K562 (cell line): ENCODE results near the gene COL9A2. TPM values are rescaled to one million over a fixed set of nuclear protein-coding genes. Genes with fewer than 3 reads are reported as not detected.

Source experiments
- polyA plus RNA-seq, 8 experiments: library from polyadenylated mRNA; depleted of rRNA in 4 of 8; stranded (reverse) in 5 of 8; unstranded in 3 of 8; fragments of >200 nt; fragmentation: Nextera tagmentation in 2 of 8; fragmentation: Illumina TruSeq in 1 of 8; extraction: Ambion mirVana in 2 of 8; extraction: Trizol in 1 of 8; gene quantifications; 2 replicates each; pipeline versions ENCODE4 v1.2.1 to v1.2.3, GENCODE V29; 2011 to 2014; ENCODE audit warnings: inconsistent platforms in 1 of 8, missing spikeins in 1 of 8
- total RNA-seq, 7 experiments: library from RNA; depleted of rRNA in 6 of 7; stranded (reverse); fragments of >200 nt in 6 of 7; fragmentation: Illumina TruSeq in 2 of 7; extraction: Trizol in 2 of 7; gene quantifications; 2 replicates each; pipeline versions ENCODE4 v1.2.1 to v1.2.3, GENCODE V29; 2011 to 2021; ENCODE audit warnings: low replicate concordance in 1 of 7

Gene COL9A2
- total and polyA plus RNA-seq, 9 of the 15 experiments (the other 6 are each of a cell fraction or from before 2014, with no cell fraction given), result 0.03 to 2.2 (median 0.31) TPM

Other genes with a start within 250 kb of the COL9A2 start
Only the 7 nearest of the 9 such genes appear.
- 16.8 and 18.8 TPM in 2 replicates for gene RLF, start 155.9 kb downstream of the COL9A2 start, total RNA-seq (2014; rRNA removed)
- gene RLF, start 155.9 kb downstream of the COL9A2 start, total RNA-seq (2014; rRNA removed; fragmentation: Illumina TruSeq; extraction: Trizol), result 35.0 and 37.5 TPM in 2 replicates
- gene RLF, start 155.9 kb downstream of the COL9A2 start, total RNA-seq (2015; rRNA removed; fragmentation: Illumina TruSeq; extraction: Trizol), result 31.6 and 33.0 TPM in 2 replicates
- gene RLF, start 155.9 kb downstream of the COL9A2 start, total RNA-seq (2021), result 21.2 and 22.1 TPM in 2 replicates
- gene RLF, start 155.9 kb downstream of the COL9A2 start, polyA plus RNA-seq (2011; rRNA removed), result 27.9 and 30.2 TPM in 2 replicates
- gene RLF, start 155.9 kb downstream of the COL9A2 start, polyA plus RNA-seq (2014; fragmentation: Illumina TruSeq; extraction: Trizol), result 17.7 and 21.8 TPM in 2 replicates
- gene RLF, start 155.9 kb downstream of the COL9A2 start, polyA plus RNA-seq (2014; fragmentation: Nextera tagmentation; extraction: Ambion mirVana), result 1 to 10 TPM; 3.6 to 5.6 TPM
- gene RLF, start 155.9 kb downstream of the COL9A2 start, polyA plus RNA-seq (2014; rRNA removed), result 11.2 and 11.5 TPM in 2 replicates
- not detected in 2 replicates for gene TMCO2, start 69.3 kb downstream of the COL9A2 start, total RNA-seq (2014; rRNA removed)
- not detected in 2 replicates for gene TMCO2, start 69.3 kb downstream of the COL9A2 start, total RNA-seq (2014; rRNA removed; fragmentation: Illumina TruSeq; extraction: Trizol)
- gene TMCO2, start 69.3 kb downstream of the COL9A2 start, total RNA-seq (2015; rRNA removed; fragmentation: Illumina TruSeq; extraction: Trizol), result not detected in 2 replicates
- not detected in 2 replicates for gene TMCO2, start 69.3 kb downstream of the COL9A2 start, total RNA-seq (2021)
- gene TMCO2, start 69.3 kb downstream of the COL9A2 start, polyA plus RNA-seq (2011; rRNA removed), result not detected in 2 replicates
- gene TMCO2, start 69.3 kb downstream of the COL9A2 start, polyA plus RNA-seq (2014; fragmentation: Illumina TruSeq; extraction: Trizol), result not detected in 2 replicates
- gene TMCO2, start 69.3 kb downstream of the COL9A2 start, polyA plus RNA-seq (2014; fragmentation: Nextera tagmentation; extraction: Ambion mirVana), result not detected
- not detected in 2 replicates for gene TMCO2, start 69.3 kb downstream of the COL9A2 start, polyA plus RNA-seq (2014; rRNA removed)
- gene ZMPSTE24, start 59.0 kb downstream of the COL9A2 start, total RNA-seq (2014; rRNA removed), result 45.0 and 45.6 TPM in 2 replicates
- gene ZMPSTE24, start 59.0 kb downstream of the COL9A2 start, total RNA-seq (2014; rRNA removed; fragmentation: Illumina TruSeq; extraction: Trizol), result 74.4 and 86.4 TPM in 2 replicates
- gene ZMPSTE24, start 59.0 kb downstream of the COL9A2 start, total RNA-seq (2015; rRNA removed; fragmentation: Illumina TruSeq; extraction: Trizol), result 62.7 and 68.8 TPM in 2 replicates
- 51.2 and 53.3 TPM in 2 replicates for gene ZMPSTE24, start 59.0 kb downstream of the COL9A2 start, total RNA-seq (2021)
- gene ZMPSTE24, start 59.0 kb downstream of the COL9A2 start, polyA plus RNA-seq (2011; rRNA removed), result 28.1 and 30.7 TPM in 2 replicates
- 53.2 and 64.3 TPM in 2 replicates for gene ZMPSTE24, start 59.0 kb downstream of the COL9A2 start, polyA plus RNA-seq (2014; fragmentation: Illumina TruSeq; extraction: Trizol)
- gene ZMPSTE24, start 59.0 kb downstream of the COL9A2 start, polyA plus RNA-seq (2014; fragmentation: Nextera tagmentation; extraction: Ambion mirVana), result 10 to 100 TPM; 73.5 to 75.9 TPM
- 39.0 and 39.1 TPM in 2 replicates for gene ZMPSTE24, start 59.0 kb downstream of the COL9A2 start, polyA plus RNA-seq (2014; rRNA removed)
- gene SMAP2, start 56.4 kb upstream of the COL9A2 start, total RNA-seq (2014; rRNA removed), result 80.1 and 98.2 TPM in 2 replicates
- 94.1 and 101 TPM in 2 replicates for gene SMAP2, start 56.4 kb upstream of the COL9A2 start, total RNA-seq (2014; rRNA removed; fragmentation: Illumina TruSeq; extraction: Trizol)
- 89.1 and 92.4 TPM in 2 replicates for gene SMAP2, start 56.4 kb upstream of the COL9A2 start, total RNA-seq (2015; rRNA removed; fragmentation: Illumina TruSeq; extraction: Trizol)
- gene SMAP2, start 56.4 kb upstream of the COL9A2 start, total RNA-seq (2021), result 109 and 117 TPM in 2 replicates
- gene SMAP2, start 56.4 kb upstream of the COL9A2 start, polyA plus RNA-seq (2011; rRNA removed), result 114 and 124 TPM in 2 replicates
- 173 and 212 TPM in 2 replicates for gene SMAP2, start 56.4 kb upstream of the COL9A2 start, polyA plus RNA-seq (2014; fragmentation: Illumina TruSeq; extraction: Trizol)
- 10 to 100 TPM; 38.7 to 47.3 TPM for gene SMAP2, start 56.4 kb upstream of the COL9A2 start, polyA plus RNA-seq (2014; fragmentation: Nextera tagmentation; extraction: Ambion mirVana)
- gene SMAP2, start 56.4 kb upstream of the COL9A2 start, polyA plus RNA-seq (2014; rRNA removed), result 89.4 and 94.7 TPM in 2 replicates
- 6.0 and 6.4 TPM in 2 replicates for gene ZFP69B, start 133.2 kb upstream of the COL9A2 start, total RNA-seq (2014; rRNA removed)
- 10.3 and 12.8 TPM in 2 replicates for gene ZFP69B, start 133.2 kb upstream of the COL9A2 start, total RNA-seq (2014; rRNA removed; fragmentation: Illumina TruSeq; extraction: Trizol)
- 5.5 and 5.6 TPM in 2 replicates for gene ZFP69B, start 133.2 kb upstream of the COL9A2 start, total RNA-seq (2015; rRNA removed; fragmentation: Illumina TruSeq; extraction: Trizol)
- gene ZFP69B, start 133.2 kb upstream of the COL9A2 start, total RNA-seq (2021), result 8.2 and 9.5 TPM in 2 replicates
- gene ZFP69B, start 133.2 kb upstream of the COL9A2 start, polyA plus RNA-seq (2011; rRNA removed), result 7.5 and 8.4 TPM in 2 replicates
- gene ZFP69B, start 133.2 kb upstream of the COL9A2 start, polyA plus RNA-seq (2014; fragmentation: Illumina TruSeq; extraction: Trizol), result 9.4 and 10.2 TPM in 2 replicates
- 1 to 10 TPM; 1.6 to 2.8 TPM for gene ZFP69B, start 133.2 kb upstream of the COL9A2 start, polyA plus RNA-seq (2014; fragmentation: Nextera tagmentation; extraction: Ambion mirVana)
- 7.9 and 8.9 TPM in 2 replicates for gene ZFP69B, start 133.2 kb upstream of the COL9A2 start, polyA plus RNA-seq (2014; rRNA removed)
- 4.7 and 5.0 TPM in 2 replicates for gene ZFP69, start 160.0 kb upstream of the COL9A2 start, total RNA-seq (2014; rRNA removed)
- 7.0 and 8.6 TPM in 2 replicates for gene ZFP69, start 160.0 kb upstream of the COL9A2 start, total RNA-seq (2014; rRNA removed; fragmentation: Illumina TruSeq; extraction: Trizol)
- 7.9 and 8.4 TPM in 2 replicates for gene ZFP69, start 160.0 kb upstream of the COL9A2 start, total RNA-seq (2015; rRNA removed; fragmentation: Illumina TruSeq; extraction: Trizol)
- gene ZFP69, start 160.0 kb upstream of the COL9A2 start, total RNA-seq (2021), result 4.7 and 4.8 TPM in 2 replicates
- gene ZFP69, start 160.0 kb upstream of the COL9A2 start, polyA plus RNA-seq (2011; rRNA removed), result 4.8 and 5.7 TPM in 2 replicates
- gene ZFP69, start 160.0 kb upstream of the COL9A2 start, polyA plus RNA-seq (2014; fragmentation: Illumina TruSeq; extraction: Trizol), result 6.7 and 7.0 TPM in 2 replicates
- gene ZFP69, start 160.0 kb upstream of the COL9A2 start, polyA plus RNA-seq (2014; fragmentation: Nextera tagmentation; extraction: Ambion mirVana), result 1 to 10 TPM; 2.0 to 2.1 TPM
- 6.7 and 7.3 TPM in 2 replicates for gene ZFP69, start 160.0 kb upstream of the COL9A2 start, polyA plus RNA-seq (2014; rRNA removed)
- 2.6 and 3.8 TPM in 2 replicates for gene EXO5, start 191.5 kb upstream of the COL9A2 start, total RNA-seq (2014; rRNA removed)
- gene EXO5, start 191.5 kb upstream of the COL9A2 start, total RNA-seq (2014; rRNA removed; fragmentation: Illumina TruSeq; extraction: Trizol), result 2.7 and 2.9 TPM in 2 replicates
- gene EXO5, start 191.5 kb upstream of the COL9A2 start, total RNA-seq (2015; rRNA removed; fragmentation: Illumina TruSeq; extraction: Trizol), result 2.3 and 2.8 TPM in 2 replicates
- gene EXO5, start 191.5 kb upstream of the COL9A2 start, total RNA-seq (2021), result 2.1 and 2.6 TPM in 2 replicates
- gene EXO5, start 191.5 kb upstream of the COL9A2 start, polyA plus RNA-seq (2011; rRNA removed), result 2.0 and 3.3 TPM in 2 replicates
- gene EXO5, start 191.5 kb upstream of the COL9A2 start, polyA plus RNA-seq (2014; fragmentation: Illumina TruSeq; extraction: Trizol), result 3.5 and 3.9 TPM in 2 replicates
- gene EXO5, start 191.5 kb upstream of the COL9A2 start, polyA plus RNA-seq (2014; fragmentation: Nextera tagmentation; extraction: Ambion mirVana), result 1 to 10 TPM; 1.1 to 1.3 TPM
- gene EXO5, start 191.5 kb upstream of the COL9A2 start, polyA plus RNA-seq (2014; rRNA removed), result 3.8 and 4.3 TPM in 2 replicates